GM12878 (cell line): Measurements from ENCODE around the gene DIP2C. TPM values are rescaled to one million over a fixed set of nuclear protein-coding genes. Genes with fewer than 3 reads are reported as not detected.
"Not testable (repeated sequence)": the region's sequence is repeated elsewhere in the genome, so short reads cannot be mapped to it uniquely, and the experiment has no call there.

Source experiments
- ATAC-seq: fragments of 200-7000 bp; cut with Tn5 transposase; 3 replicates; pipeline ENCODE4 v1.9.1; 2020; ENCODE audit warnings: mild to moderate bottlenecking, moderate library complexity
- BruUV-seq: library from RNA; stranded (reverse); fragments of 400-500 nt; replicated peaks from 2 replicates; lab custom pipeline; 2021; lab: Mats Ljungman, UMichigan
- CTCF ChIA-PET: fragments of 300-600 bp; sonication (Branson Sonifier 250); formaldehyde crosslinking; extraction: SDS; loops from one replicate; lab custom pipeline; 2021; ENCODE audit warnings: inconsistent platforms; lab: Yijun Ruan, JAX
- POLR2A ChIA-PET: fragments of 350-600 bp; formaldehyde crosslinking; extraction: SDS; loops from one replicate; lab custom pipeline; 2021; ENCODE audit warnings: inconsistent platforms; lab: Charles Lee
- RAD21 ChIA-PET: fragments of 300-600 bp; sonication (Branson Sonifier 250); formaldehyde crosslinking; loops from one replicate; lab custom pipeline; 2023; ENCODE audit warnings: antibody characterized with exemption; ENCODE audit not compliant: unreplicated experiment; lab: Charles Lee
- SMC1A ChIA-PET: fragments of 300-600 bp; sonication (Branson Sonifier 250); formaldehyde crosslinking; loops from one replicate; lab custom pipeline; 2023; ENCODE audit not compliant: unreplicated experiment, uncharacterized antibody; lab: Charles Lee
- DNase-seq: peaks from one replicate; pipeline ENCODE4 v3.0.0-alpha.2; 2011; ENCODE audit warnings: low read depth, low spot score
- FAIRE-seq: peaks from 3 replicates; lab custom pipeline; 2011; peaks lifted over from hg19 to GRCh38; lab: Jason Lieb, UNC
- H2AFZ ChIP-seq: 2 replicates; pipeline ENCODE4 v1.6.0; 2011; ENCODE audit warnings: low read depth, low read length, control low read depth; ENCODE audit not compliant: control insufficient read depth
- H3K27ac ChIP-seq: 2 replicates; pipeline ENCODE4 v1.5.1; 2011; ENCODE audit warnings: control low read depth; ENCODE audit not compliant: control insufficient read depth, insufficient read depth
- H3K27me3 ChIP-seq, 2 experiments: replicated peaks in 1 of 2; 2 replicates each; pipeline versions ENCODE4 v1.6.0 to v1.6.1; 2011; ENCODE audit warnings: low read length in 1 of 2; ENCODE audit not compliant: control insufficient read depth in 2 of 2, insufficient read depth in 2 of 2
- H3K36me3 ChIP-seq, 2 experiments: 2 replicates each; pipeline ENCODE4 v1.5.1; 2011; ENCODE audit warnings: low read length in 1 of 2; ENCODE audit not compliant: control insufficient read depth in 2 of 2, insufficient read depth in 2 of 2
- H3K4me1 ChIP-seq: 2 replicates; pipeline ENCODE4 v1.6.1; 2011; ENCODE audit warnings: mild to moderate bottlenecking, low read length, moderate library complexity, mixed read lengths; ENCODE audit not compliant: control insufficient read depth, insufficient read depth
- H3K4me2 ChIP-seq: 2 replicates; pipeline ENCODE4 v1.6.0; 2011; ENCODE audit warnings: control low read depth; ENCODE audit not compliant: control insufficient read depth, insufficient read depth
- H3K4me3 ChIP-seq: fragments of 200-600 bp; sonication (generic); 2 replicates; pipeline ENCODE4 v1.5.1; 2016
- H3K79me2 ChIP-seq: 2 replicates; pipeline ENCODE4 v1.6.0; 2011; ENCODE audit warnings: low read length; ENCODE audit not compliant: control insufficient read depth, insufficient read depth
- H3K9ac ChIP-seq: 2 replicates; pipeline ENCODE4 v1.8.0; 2011; ENCODE audit warnings: low read length, control low read depth, mixed read lengths; ENCODE audit not compliant: control insufficient read depth, insufficient read depth
- H3K9me3 ChIP-seq: replicated peaks from 3 replicates; pipeline ENCODE4 v1.5.1; 2011; ENCODE audit warnings: mild to moderate bottlenecking, low read length; ENCODE audit not compliant: control insufficient read depth, insufficient read depth
- H4K20me1 ChIP-seq: 2 replicates; pipeline ENCODE4 v1.6.0; 2011; ENCODE audit not compliant: control insufficient read depth, insufficient read depth
- ATF7 ChIP-seq: fragments of 450-650 bp; IDR thresholded peaks from 2 replicates; pipeline ENCODE4 v1.6.1; 2016; ENCODE audit warnings: low read depth, mild to moderate bottlenecking
- BACH1 ChIP-seq: fragments of 450-650 bp; IDR thresholded peaks from 2 replicates; pipeline ENCODE4 v1.6.1; 2017; ENCODE audit warnings: mild to moderate bottlenecking, borderline replicate concordance
- EZH2 ChIP-seq: IDR thresholded peaks from 2 replicates; pipeline ENCODE4 v1.6.1; 2012; ENCODE audit warnings: low read depth, mild to moderate bottlenecking, control low read depth, inconsistent platforms, low read length, borderline replicate concordance; ENCODE audit not compliant: control insufficient read depth
- GATAD2B ChIP-seq: fragments of 450-650 bp; conservative IDR thresholded peaks from 2 replicates; pipeline ENCODE4 v1.6.1; 2017; ENCODE audit warnings: low read depth, mild to moderate bottlenecking, moderate library complexity
- KLF5 ChIP-seq: fragments of 450-650 bp; IDR thresholded peaks from 2 replicates; pipeline ENCODE4 v1.6.1; 2014; ENCODE audit warnings: mild to moderate bottlenecking; ENCODE audit not compliant: partially characterized antibody
- LARP7 ChIP-seq: fragments of 450-650 bp; IDR thresholded peaks from 2 replicates; pipeline ENCODE4 v1.6.1; 2017; ENCODE audit warnings: mild to moderate bottlenecking
- MTA3 ChIP-seq: IDR thresholded peaks from 2 replicates; pipeline ENCODE4 v1.6.1; 2012; ENCODE audit warnings: low read length, inconsistent platforms, borderline replicate concordance
- MYB ChIP-seq: fragments of 150-350 bp; IDR thresholded peaks from 2 replicates; pipeline ENCODE4 v1.6.1; 2014; ENCODE audit warnings: mild to moderate bottlenecking, low read depth, low read length, borderline replicate concordance
- NFXL1 ChIP-seq: fragments of 450-650 bp; IDR thresholded peaks from 2 replicates; pipeline ENCODE4 v1.6.1; 2017; ENCODE audit warnings: antibody characterized with exemption, mild to moderate bottlenecking, borderline replicate concordance
- RB1 ChIP-seq: fragments of 450-650 bp; formaldehyde crosslinking; IDR thresholded peaks from 2 replicates; pipeline ENCODE4 v1.6.1; 2017; ENCODE audit warnings: mild to moderate bottlenecking, borderline replicate concordance
- RCOR1 ChIP-seq: conservative IDR thresholded peaks from 2 replicates; pipeline ENCODE4 v1.6.1; 2012; ENCODE audit warnings: low read depth, low read length, improper control_type of control experiment
- SMAD1 ChIP-seq: fragments of 450-650 bp; IDR thresholded peaks from 2 replicates; pipeline ENCODE4 v1.6.1; 2018; ENCODE audit warnings: mild to moderate bottlenecking, low read depth; ENCODE audit not compliant: partially characterized antibody
- TBL1XR1 ChIP-seq: IDR thresholded peaks from 2 replicates; pipeline ENCODE4 v1.6.1; 2012; ENCODE audit warnings: low read depth, low read length, improper control_type of control experiment
- ZNF217 ChIP-seq: fragments of 450-650 bp; IDR thresholded peaks from 2 replicates; pipeline ENCODE4 v1.6.1; 2017; ENCODE audit warnings: antibody characterized with exemption, mild to moderate bottlenecking
- WGBS: methylation state at CpG from one replicate; pipeline ENCODE4 v1.1.6; 2016; ENCODE audit warnings: low lambda C conversion rate; ENCODE audit not compliant: insufficient replicate concordance, insufficient coverage; ENCODE audit errors: missing lambda C conversion rate; 5-methylcytosine and 5-hydroxymethylcytosine counted together
- in situ Hi-C: fragments of 300-500 bp; cut with MboI; formaldehyde crosslinking; loops from 9 replicates; pipeline ENCODE4 v1.14.3; 2018; ENCODE audit warnings: mixed read lengths
- intact Hi-C: fragments of 100-400 bp; cut with micrococcal nuclease; formaldehyde crosslinking; loops from one replicate; pipeline ENCODE4 v1.14.2; 2022; ENCODE audit not compliant: unreplicated experiment
- polyA plus RNA-seq, 11 experiments: library from polyadenylated mRNA; depleted of rRNA in 4 of 11; unstranded in 6 of 11; stranded (reverse) in 5 of 11; fragments of >200 nt; fragmentation: Nextera tagmentation in 4 of 11; fragmentation: Illumina TruSeq in 1 of 11; extraction: Ambion mirVana in 4 of 11; extraction: Trizol in 1 of 11; gene quantifications; 1 replicate in 1 of 11; 2 replicates in 10 of 11; pipeline versions ENCODE4 v1.2.1 to v1.2.3, GENCODE V29; 2011 to 2016; ENCODE audit warnings: inconsistent platforms in 2 of 11, missing spikeins in 2 of 11, low read depth in 1 of 11
- total RNA-seq, 4 experiments: library from RNA; depleted of rRNA in 3 of 4; stranded (reverse); fragments of >200 nt in 3 of 4; fragmentation: Illumina TruSeq in 1 of 4; extraction: Trizol in 1 of 4; gene quantifications; 2 replicates each; pipeline versions ENCODE4 v1.2.1 to v1.2.3, GENCODE V29; 2013 to 2021
- TF ChIP-seq, protein P1 (sequence below): fragments of 450-650 bp; IDR thresholded peaks from 2 replicates; pipeline ENCODE4 v1.6.1; 2018; ENCODE audit warnings: mild to moderate bottlenecking, low read depth, moderate library complexity; ENCODE audit not compliant: partially characterized antibody
- TF ChIP-seq, protein P2 (sequence below): fragments of 450-650 bp; formaldehyde crosslinking; IDR thresholded peaks from 2 replicates; pipeline ENCODE4 v1.4.0; 2020; ENCODE audit warnings: mild to moderate bottlenecking, moderate library complexity

DIP2C gene
- total and polyA plus RNA-seq, 10 of the 15 experiments (the other 5 are each of a cell fraction or from before 2014, with no cell fraction given), result 0.01 to 0.10 (median 0.06) TPM

DNA sequence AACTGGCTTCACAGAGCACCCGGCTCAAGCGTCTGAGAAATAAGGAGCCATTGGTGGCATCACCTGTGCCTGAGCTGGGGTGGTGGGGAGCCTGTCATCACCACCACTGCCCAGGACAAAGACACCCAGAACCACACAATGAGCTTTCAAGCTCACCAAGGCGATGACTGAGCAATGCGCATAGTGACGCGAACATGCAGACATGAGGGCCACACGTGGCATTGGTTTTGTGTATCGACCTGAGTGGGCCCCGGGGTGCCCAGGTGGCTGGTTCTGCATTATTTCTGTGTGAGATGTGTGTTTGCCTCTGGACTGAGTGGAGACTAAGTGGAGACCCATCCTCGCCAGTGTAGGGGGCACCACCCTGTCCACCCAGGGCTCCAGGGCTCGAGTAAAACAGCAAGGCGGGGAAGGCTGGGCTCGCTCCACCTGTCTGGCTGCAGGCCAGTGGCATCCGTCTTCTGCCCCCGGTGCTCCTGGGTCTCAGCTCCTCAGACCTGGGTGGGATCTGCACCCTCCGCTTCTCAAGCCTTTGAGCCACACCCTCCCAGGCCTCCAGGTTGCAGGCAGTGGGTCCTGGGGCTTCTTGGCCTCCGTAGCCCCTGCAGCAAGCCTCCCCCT, 92.6 kb downstream of the DIP2C start:
- POLR2A ChIA-PET, result no interaction called here
- SMC1A ChIA-PET, result no interaction called here

DNA sequence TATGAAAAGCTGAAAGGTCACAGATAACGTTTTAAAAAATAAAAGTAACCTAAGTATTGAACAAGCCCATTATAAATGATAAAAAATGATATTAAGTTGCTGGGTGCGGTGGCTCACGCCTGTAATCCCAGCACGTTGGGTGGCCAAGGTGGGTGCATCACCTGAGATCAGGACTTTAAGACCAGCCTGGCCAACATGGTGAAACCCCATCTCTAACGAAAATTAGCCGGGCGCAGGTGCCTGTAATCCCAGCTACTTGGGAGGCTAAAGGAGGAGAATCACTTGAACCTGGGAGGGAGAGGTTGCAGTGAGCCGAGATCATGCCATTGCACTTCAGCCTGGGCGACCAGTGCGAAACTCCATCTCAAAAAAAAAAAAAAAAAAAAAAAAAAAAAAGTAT, 93.3 kb downstream of the DIP2C start:
- H3K36me3 ChIP-seq, SMC1A ChIA-PET, BruUV-seq, FAIRE-seq, intact Hi-C loops, in situ Hi-C loops, H3K9me3 ChIP-seq, H3K79me2 ChIP-seq, ATAC-seq, H3K9ac ChIP-seq, DNase-seq, RAD21 ChIA-PET, H3K27me3 ChIP-seq, H3K27ac ChIP-seq, H2AFZ ChIP-seq, POLR2A ChIA-PET, H3K4me1 ChIP-seq, H4K20me1 ChIP-seq, H3K4me3 ChIP-seq, H3K4me2 ChIP-seq, CTCF ChIA-PET: not testable (repeated sequence)
- 59% methylated on average over 9 of the region's 10 CpGs for WGBS

More for the DNA sequence above, 92.6 kb downstream of the DIP2C start:
- no peak overlapping the region for H3K4me3 ChIP-seq
- RAD21 ChIA-PET, result no interaction called here
- no TSS peak for BruUV-seq
- intact Hi-C loops, result no loop called here
- H3K4me2 ChIP-seq, result no peak overlapping the region
- 49% methylated on average over 17 of the region's 17 CpGs for WGBS
- H4K20me1 ChIP-seq, result no peaks in the 10 kb centered on the region
- H3K4me1 ChIP-seq, result no peaks in the 10 kb centered on the region
- H3K27me3 ChIP-seq, result no peaks in the 10 kb centered on the region; a peak in 3 of 4 replicates
- in situ Hi-C loops, result no loop called here
- no peak overlapping the region for H2AFZ ChIP-seq
- no peaks in the 10 kb centered on the region for H3K79me2 ChIP-seq
- H3K27ac ChIP-seq, result no peak overlapping the region
- CTCF ChIA-PET, result interaction anchor here (0.6 kb wide), 1 partner anchor 1400 kb away, joined by 3 read pairs; no protein-coding TSS in a partner anchor
- H3K36me3 ChIP-seq, result no peaks in the 10 kb centered on the region
- H3K9me3 ChIP-seq, result no peaks in the 10 kb centered on the region
- TF ChIP-seq ATF7 (no peak), RCOR1 (no peak), EZH2 (no peak), MYB (no peak), LARP7 (no peak), KLF5 (no peak), RB1 (no peak), NFXL1 (no peak), SMAD1 (no peak), ZNF217 (no peak), TBL1XR1 (no peak), MTA3 (no peak), BACH1 (no peak), GATAD2B (no peak)
- TF ChIP-seq, protein P1, sequence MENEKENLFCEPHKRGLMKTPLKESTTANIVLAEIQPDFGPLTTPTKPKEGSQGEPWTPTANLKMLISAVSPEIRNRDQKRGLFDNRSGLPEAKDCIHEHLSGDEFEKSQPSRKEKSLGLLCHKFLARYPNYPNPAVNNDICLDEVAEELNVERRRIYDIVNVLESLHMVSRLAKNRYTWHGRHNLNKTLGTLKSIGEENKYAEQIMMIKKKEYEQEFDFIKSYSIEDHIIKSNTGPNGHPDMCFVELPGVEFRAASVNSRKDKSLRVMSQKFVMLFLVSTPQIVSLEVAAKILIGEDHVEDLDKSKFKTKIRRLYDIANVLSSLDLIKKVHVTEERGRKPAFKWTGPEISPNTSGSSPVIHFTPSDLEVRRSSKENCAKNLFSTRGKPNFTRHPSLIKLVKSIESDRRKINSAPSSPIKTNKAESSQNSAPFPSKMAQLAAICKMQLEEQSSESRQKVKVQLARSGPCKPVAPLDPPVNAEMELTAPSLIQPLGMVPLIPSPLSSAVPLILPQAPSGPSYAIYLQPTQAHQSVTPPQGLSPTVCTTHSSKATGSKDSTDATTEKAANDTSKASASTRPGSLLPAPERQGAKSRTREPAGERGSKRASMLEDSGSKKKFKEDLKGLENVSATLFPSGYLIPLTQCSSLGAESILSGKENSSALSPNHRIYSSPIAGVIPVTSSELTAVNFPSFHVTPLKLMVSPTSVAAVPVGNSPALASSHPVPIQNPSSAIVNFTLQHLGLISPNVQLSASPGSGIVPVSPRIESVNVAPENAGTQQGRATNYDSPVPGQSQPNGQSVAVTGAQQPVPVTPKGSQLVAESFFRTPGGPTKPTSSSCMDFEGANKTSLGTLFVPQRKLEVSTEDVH, result no peak
- TF ChIP-seq, protein P2, sequence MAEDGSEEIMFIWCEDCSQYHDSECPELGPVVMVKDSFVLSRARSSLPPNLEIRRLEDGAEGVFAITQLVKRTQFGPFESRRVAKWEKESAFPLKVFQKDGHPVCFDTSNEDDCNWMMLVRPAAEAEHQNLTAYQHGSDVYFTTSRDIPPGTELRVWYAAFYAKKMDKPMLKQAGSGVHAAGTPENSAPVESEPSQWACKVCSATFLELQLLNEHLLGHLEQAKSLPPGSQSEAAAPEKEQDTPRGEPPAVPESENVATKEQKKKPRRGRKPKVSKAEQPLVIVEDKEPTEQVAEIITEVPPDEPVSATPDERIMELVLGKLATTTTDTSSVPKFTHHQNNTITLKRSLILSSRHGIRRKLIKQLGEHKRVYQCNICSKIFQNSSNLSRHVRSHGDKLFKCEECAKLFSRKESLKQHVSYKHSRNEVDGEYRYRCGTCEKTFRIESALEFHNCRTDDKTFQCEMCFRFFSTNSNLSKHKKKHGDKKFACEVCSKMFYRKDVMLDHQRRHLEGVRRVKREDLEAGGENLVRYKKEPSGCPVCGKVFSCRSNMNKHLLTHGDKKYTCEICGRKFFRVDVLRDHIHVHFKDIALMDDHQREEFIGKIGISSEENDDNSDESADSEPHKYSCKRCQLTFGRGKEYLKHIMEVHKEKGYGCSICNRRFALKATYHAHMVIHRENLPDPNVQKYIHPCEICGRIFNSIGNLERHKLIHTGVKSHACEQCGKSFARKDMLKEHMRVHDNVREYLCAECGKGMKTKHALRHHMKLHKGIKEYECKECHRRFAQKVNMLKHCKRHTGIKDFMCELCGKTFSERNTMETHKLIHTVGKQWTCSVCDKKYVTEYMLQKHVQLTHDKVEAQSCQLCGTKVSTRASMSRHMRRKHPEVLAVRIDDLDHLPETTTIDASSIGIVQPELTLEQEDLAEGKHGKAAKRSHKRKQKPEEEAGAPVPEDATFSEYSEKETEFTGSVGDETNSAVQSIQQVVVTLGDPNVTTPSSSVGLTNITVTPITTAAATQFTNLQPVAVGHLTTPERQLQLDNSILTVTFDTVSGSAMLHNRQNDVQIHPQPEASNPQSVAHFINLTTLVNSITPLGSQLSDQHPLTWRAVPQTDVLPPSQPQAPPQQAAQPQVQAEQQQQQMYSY (CRISPR knock-in tag), result no peak
- DNase-seq (no peak), FAIRE-seq (no peak), ATAC-seq (no peak)
- no peak overlapping the region for H3K9ac ChIP-seq
